Stimulated activated CD4-positive, alpha-beta T cell treated with anti-CD3 and anti-CD28 coated beads, Interleukin-12 subunit alpha, Interleukin-12 subunit beta, amount 100 ng/mL, for 24 hours (primary cell): ENCODE results near the gene SLITRK6.
"Not testable (repeated sequence)": the region's sequence is repeated elsewhere in the genome, so short reads cannot be mapped to it uniquely, and the experiment has no call there.

Experiments used
- DNase-seq, 2 experiments: peaks; one replicate each; pipeline ENCODE4 v3.0.0-alpha.2; 2020; ENCODE audit warnings: low read depth in 2 of 2

Gene SLITRK6

GRCh38 chr13:85799097-85799582 lies at the start of gene SLITRK6:
Gene SLITRK6 (minus strand): TSS chr13:85799419. CDS start chr13:85796508, 2,911 bp downstream.
- no peak for DNase-seq

- no peak for DNase-seq
Measured at GRCh38 chr13:85847012-85847411, 47.8 kb upstream of the SLITRK6 start.

- DNase-seq, result no peak
Measured at GRCh38 chr13:85841427-85841826, 42.2 kb upstream of the SLITRK6 start.

GRCh38 chr13:85833921-85834320 lies 34.7 kb upstream of the SLITRK6 start:
- no peak for DNase-seq

- no peak for DNase-seq
Measured at GRCh38 chr13:85828094-85828684, 29.0 kb upstream of the SLITRK6 start.

- no peak for DNase-seq
Measured at GRCh38 chr13:85825454-85825853, 26.2 kb upstream of the SLITRK6 start.

- no peak for DNase-seq
Measured at GRCh38 chr13:85823832-85824231, 24.6 kb upstream of the SLITRK6 start.

GRCh38 chr13:85819513-85819912 lies 20.3 kb upstream of the SLITRK6 start:
- DNase-seq, result no peak

- no peak for DNase-seq
Measured at GRCh38 chr13:85816413-85816812, 17.2 kb upstream of the SLITRK6 start.

GRCh38 chr13:85812282-85812681 lies 13.1 kb upstream of the SLITRK6 start:
- no peak for DNase-seq

GRCh38 chr13:85808811-85809210 lies 9.6 kb upstream of the SLITRK6 start:
- no peak for DNase-seq

- no peak for DNase-seq
Measured at GRCh38 chr13:85806553-85807175, 7.4 kb upstream of the SLITRK6 start.

GRCh38 chr13:85798556-85798955 lies 663 bp downstream of the SLITRK6 start:
- no peak for DNase-seq

GRCh38 chr13:85797311-85797710 lies 1.9 kb downstream of the SLITRK6 start:
- DNase-seq, result no peak

- no peak for DNase-seq
Measured at GRCh38 chr13:85785205-85785604, 14.0 kb downstream of the SLITRK6 start.

- DNase-seq, result no peak
Measured at GRCh38 chr13:85772367-85772766, 26.9 kb downstream of the SLITRK6 start.

- no peak for DNase-seq
Measured at GRCh38 chr13:85771856-85772255, 27.4 kb downstream of the SLITRK6 start.

- no peak for DNase-seq
Measured at GRCh38 chr13:85768946-85769345, 30.3 kb downstream of the SLITRK6 start.

GRCh38 chr13:85755123-85755522 lies 44.1 kb downstream of the SLITRK6 start:
- DNase-seq, result no peak

GRCh38 chr13:85743201-85743770 lies 55.9 kb downstream of the SLITRK6 start:
- DNase-seq, result not testable (repeated sequence)
